Muscle of back (tissue), 13 donors: ENCODE measurements around the gene RD3L. TPM values are rescaled to one million over a fixed set of nuclear protein-coding genes. Genes with fewer than 3 reads are reported as not detected.

Experiments used
- DNase-seq, 3 donors: peaks; one replicate each; pipeline versions ENCODE4 v3.0.0 to v3.0.0-alpha.2; 2013
- long read RNA-seq, 9 donors: transcript quantifications; one replicate each; lab custom pipeline, GENCODE V29; 2026
- polyA plus RNA-seq, 10 donors: library from polyadenylated mRNA; unstranded; fragments of 120-200 nt; gene quantifications; one replicate each; pipeline ENCODE4 v1.2.1, GENCODE V29; 2013; ENCODE audit not compliant: insufficient read length in 10 of 10

RD3L gene
- polyA plus RNA-seq, result not detected
- long read RNA-seq, donor 1, result 0 reads
- long read RNA-seq, donor 2, result 0 reads
- long read RNA-seq, donor 3, result 0 reads
- long read RNA-seq, donor 4, result 0 reads
- long read RNA-seq, donor 5, result 0 reads
- long read RNA-seq, donor 6, result 0 reads
- long read RNA-seq, donor 7, result 0 reads
- long read RNA-seq, donor 8, result 0 reads
- long read RNA-seq, donor 9, result 0 reads

DNA sequence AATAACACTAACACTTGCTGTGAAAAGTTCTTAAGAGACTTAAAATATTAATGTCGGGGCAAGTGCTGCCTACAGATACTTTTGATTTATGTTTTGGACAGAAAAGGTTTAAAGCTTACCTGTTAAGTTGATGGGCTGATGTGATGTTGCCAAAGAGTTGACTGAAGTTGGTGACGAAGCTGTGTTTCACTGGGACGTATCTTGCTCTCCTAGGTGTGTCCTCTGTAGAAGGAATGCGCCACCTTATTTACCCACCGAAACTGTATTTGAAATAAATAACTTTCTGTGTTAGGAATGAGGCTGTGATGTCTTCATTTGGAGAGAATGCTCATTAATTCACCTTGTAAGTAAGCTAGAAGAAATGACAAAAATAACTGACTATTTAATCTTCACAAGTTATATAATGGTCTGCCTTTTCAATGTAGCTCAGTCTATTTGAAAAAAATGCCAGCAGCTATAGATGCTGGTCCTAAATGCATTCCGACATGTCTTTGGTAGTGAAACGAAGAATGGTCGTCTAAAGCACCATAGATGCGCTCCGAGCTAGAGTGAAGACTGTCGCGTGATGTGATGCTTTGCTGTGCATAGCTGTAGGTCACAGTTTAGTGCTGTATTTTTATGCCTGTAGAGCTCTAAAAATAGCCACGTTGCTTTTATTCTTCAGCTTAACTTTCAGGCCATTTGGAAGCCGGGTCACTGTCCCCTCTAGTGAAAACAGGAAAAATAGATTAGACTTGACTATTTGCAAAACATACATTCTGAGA is at the start of gene RD3L:
RD3L (minus strand) TSS at position 557 of the 764 bp plus-strand sequence. CDS start 834 bp downstream, outside the sequence.
- DNase-seq, result no peak

DNA sequence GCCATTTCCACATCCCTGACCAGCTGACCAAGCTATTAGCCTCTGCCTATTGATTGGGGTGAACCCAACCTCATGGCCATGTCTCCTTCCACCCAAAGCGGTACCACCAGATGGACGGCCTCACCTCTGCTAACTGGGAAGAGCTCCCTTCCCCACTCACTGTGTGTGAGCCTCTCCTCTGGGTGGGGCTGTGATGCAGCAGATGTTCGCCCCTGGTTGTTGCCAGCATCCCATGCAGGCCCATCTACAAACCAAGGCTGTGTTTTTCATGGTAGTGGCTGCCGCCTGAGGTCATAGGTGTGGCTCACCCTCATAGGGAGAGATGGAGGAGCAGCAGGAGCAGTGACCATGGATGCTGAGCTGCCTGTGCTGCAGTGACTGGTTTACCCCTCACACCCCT is 47.6 kb upstream of the RD3L start:
- no peak for DNase-seq

DNA sequence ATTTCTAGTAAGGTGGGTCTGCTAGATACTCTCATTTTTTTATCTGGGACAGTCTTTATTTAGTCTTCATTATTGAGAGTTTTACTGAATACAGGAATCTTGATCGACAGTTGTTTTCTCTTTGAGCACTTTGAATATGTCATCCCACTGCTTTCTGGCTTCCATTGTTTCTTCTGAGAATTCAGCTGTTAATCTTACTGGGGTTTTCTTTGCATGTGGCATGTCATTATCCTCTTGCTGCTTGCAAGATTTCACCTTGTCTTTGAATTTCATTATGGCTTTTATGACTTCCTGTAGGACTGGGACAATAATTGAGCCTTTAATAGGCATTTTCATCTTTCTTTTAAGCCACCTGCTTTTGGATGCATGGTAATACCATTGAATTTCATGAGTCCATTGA is 46.7 kb upstream of the RD3L start:
- DNase-seq, result no peak

DNA sequence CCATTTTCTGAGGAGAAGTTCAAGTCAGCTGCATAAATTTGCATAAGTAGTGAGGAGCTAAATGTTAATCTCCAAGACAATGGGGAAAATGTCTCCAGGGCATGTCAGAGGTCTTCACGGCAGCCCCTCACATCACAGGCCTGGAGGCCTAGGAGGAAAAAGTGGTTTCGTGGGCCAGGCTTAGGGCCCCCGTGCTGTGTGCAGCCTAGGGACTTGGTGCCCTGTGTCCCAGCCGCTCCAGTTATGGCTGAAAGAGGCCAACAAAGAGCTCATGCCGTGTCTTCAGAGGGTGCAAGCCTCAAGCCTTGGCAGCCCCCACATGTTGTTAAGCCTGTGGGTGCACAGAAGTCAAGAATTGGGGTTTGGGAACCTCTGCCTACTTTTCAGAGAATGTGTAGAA is 41.9 kb upstream of the RD3L start:
- DNase-seq, result no peak

DNA sequence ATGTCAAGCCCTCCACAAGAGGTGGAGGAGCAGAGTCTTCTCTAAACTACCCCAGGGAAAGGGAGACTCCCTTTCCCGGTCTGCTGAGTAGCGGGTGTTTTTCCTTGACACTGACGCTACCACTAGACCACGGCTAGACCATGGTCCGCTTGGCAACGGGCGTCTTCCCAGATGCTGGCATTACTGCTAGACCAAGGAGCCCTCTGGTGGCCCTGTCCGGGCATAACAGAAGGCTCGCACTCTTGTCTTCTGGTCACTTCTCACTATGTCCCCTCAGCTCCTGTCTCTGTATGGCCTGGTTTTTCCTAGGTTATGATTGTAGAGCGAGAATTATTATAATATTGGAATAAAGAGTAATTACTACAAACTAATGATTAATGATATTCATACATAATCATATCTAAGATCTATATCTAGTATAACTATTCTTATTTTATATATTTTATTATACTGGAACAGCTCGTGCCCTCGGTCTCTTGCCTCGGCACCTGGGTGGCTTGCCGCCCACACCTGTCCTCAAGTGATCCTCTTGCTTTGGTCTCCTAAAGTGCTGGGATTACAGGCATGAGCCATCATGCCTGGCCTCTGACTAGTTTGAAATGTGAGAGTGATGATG is 38.4 kb upstream of the RD3L start:
- DNase-seq, result peak in 2 of 3 donors; percentile 1 to 22

DNA sequence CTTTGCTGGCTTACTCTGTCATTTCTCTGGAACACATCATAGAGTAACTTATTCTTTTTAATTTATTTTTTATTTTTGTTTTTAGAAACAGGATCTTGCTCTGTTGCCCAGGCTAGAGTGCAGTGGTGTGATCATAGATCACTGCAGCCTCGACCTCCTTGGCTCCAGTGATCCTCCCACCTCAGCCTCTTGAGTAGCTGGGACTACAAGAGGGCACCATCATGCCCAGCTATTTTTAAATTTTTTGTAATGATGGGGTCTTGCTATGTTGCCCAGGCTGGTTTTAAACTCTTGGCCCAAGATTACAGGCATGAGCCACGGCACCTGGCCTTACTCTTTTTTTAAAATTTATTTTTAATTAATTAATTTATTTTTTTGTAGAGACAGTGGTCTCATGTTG is 32.2 kb upstream of the RD3L start:
- no peak for DNase-seq

DNA sequence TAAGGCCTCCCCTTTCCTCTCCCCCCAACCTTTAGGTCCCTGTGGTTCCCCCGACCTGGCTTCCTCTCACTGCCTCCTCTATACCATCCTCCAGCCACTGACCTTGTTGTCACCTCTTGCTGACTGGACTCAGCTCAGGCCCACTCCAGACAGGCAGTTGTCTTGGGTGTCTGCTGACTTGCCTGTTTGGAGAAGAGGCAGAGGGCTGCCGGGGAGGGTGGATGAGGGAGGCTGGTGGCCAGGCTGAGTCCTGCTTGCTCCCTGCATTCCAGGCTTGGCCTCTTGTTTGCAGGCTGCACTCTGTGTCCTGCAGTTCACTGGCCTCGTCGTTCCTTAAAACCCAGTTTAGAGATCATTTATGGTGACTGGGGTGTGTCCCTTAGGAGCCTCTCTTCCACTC is 31.0 kb upstream of the RD3L start:
- no peak for DNase-seq

DNA sequence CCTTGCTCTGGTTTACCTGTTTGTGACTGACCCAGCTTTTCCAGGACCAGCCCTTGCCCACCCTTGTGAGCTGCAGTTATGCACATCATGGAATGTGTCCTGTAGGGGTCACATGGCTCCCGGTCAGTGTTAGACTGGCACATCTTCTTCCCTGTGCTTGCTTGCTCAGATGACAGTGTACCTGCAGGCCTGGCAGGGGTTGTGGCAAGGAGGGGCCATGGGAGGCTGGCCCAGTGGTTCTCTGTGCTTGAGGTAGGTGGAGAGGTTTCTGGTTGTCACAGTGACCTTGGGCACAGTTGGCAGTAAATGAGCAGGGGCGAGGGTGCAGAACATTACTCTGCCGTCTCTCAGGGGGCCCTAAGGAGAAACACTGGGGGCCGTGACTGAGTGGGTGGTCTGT is 27.6 kb upstream of the RD3L start:
- DNase-seq, result no peak

DNA sequence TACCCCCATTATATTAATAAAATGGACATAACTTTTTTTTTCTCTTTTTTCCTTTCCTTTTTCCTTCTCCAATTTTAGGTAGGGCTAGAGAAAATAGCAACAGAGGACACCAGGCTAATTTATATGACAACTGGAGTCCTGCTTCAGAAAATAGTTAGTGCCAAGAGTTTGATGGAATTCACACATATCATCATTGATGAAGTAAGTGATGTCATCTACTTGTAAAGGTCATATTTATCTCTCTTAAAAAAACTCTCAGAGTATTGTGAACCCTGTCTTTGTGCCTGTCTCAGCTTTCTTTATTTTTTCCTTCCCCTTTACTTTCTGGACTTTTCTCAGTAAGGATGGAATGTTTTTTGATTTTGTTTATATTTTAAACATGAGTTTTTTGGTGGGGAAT is 24.3 kb upstream of the RD3L start:
- DNase-seq, result no peak

DNA sequence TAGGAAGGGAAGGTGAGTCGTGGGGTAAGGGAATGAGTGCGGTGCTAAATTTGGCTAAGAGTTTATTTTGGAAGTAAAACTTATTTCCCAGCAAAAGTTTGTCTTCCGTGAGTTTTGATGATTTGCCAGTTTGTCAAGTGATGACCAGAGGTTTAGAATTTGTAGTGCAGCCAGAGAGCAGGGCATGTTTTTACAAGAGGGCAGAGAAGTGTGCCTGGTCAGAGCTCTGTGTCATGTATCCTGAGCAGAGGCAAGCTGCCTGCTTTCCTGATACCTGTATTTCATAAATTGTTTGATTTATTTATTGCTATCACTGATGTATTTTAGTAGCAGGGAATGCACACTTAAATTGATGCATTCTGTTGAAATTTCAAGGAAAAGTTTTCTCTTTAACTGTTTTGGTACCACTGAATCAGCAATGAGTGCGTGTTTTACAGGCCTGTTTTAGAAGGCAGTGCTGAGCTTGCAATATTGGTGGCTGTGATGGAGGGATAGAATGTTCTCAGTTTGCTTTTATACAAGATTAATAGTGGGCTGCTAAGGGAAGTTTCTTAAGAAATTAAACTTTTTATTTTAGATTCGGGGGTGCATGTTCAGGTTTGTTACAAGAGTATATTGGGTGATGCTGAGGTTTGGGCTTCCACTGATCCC is 19.7 kb upstream of the RD3L start:
- DNase-seq, result no peak

DNA sequence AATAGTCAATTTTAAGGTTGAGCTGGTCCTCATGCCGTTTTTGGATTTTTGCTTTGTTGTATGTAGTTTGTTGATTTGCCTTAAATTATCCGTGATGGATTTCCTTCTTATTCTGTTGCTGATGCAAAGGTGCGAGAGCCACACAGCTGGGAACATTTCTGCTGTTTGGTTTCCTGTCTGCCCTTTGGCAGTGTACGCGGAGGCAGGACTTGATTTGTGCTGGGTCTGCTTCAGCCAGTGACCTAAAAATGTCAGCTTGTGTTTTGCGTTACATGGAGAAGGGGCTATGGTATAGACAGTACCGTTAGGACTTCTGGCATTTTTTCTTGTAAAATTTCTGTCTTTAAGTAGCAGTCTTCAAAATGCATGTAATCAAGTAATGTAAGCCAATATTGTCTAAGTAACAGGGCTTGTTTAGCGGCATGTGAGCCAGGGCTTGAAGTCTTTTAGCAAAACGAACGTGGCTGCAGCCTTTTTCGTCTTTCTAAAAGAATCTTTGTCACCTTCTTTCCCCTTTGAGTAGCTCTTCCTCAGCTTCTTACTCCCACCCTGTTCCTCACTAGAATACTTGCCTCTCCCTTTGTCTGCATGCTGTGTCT is 18.2 kb upstream of the RD3L start:
- no peak for DNase-seq

DNA sequence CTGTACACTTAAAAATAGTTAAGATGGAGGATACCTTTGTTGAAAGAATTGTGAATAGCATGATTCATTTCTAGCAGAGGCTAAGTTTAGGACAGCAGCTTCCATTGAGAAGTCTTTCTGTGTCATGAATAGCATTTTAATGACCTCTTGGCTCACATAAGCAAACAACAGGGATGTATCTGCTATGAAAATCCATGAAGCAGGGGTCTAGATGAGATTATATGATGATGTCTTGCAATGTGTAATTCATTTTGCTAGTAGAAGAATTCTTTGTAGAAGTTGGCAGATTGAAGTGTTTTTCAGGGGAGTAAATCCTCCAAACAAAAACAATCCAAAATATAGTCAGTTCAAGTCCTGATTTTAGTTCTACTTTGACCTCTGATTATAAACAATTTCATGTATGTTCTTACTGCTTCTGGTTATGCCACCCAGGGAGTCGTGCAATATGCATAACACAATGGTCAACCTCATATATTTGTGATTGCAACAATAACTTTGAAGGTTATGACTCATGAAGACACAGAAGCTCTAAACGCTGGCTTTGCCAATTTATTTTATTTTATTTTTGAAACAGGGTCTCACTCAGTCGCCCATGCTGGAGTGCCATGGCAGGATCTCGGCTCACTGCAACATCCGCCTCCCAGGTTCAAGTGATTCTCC is 6.9 kb upstream of the RD3L start:
- DNase-seq, result no peak

DNA sequence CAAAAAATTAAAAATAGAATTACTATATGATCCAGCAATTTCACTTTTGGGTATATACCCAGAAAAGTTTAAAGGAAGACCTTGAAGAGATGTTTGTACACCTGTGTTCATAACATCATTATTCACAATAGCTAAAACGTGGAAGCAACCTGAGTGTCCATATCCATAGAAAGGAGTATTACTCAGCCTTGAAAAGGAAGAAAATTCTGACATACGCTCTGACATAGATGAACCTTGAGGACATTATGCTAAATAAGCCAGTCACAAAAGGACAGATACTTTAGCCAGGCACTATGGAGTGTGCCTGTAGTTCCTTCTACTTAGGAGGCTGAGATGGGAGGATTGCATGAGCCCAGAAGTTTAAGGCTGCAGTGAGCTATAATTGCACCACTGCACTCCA is 6.1 kb upstream of the RD3L start:
- no peak for DNase-seq

DNA sequence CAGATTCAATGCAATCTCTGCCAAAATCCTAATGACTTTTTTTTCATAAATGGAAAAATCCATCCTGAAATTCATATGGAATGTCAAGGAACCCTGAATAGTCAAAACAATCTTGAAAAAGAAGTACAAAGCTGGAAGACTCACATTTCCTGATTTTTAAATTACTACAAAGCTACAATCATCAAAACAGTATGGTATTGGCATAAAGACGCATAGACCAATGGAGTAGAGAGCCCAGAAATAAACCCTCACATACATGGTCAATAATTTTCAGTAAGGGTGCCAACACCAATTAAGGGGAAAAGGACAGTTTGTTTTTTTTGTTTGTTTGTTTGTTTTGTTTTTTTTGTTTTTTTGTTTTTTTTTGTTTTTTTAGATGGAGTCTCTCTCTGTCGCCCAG is 4.6 kb upstream of the RD3L start:
- no peak for DNase-seq

DNA sequence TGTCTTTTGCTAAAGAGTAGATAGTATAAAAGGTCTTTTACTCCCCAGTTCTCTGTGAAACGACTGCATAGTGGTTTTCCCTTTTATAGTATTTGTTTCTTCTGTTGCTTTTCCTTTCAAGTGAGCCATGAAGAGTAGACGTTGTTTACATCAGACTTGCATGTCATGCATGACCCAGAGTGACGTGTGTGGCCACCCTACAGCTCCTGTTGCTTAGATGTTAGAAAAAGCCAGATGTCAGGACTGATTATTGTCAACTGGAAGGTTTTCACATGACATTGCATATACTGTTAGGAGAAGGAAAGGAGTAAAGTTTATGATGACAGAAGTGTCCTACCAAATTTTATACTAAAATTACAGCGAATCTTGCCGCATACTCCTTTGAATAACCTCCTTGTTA is 1.3 kb upstream of the RD3L start:
- no peak for DNase-seq

DNA sequence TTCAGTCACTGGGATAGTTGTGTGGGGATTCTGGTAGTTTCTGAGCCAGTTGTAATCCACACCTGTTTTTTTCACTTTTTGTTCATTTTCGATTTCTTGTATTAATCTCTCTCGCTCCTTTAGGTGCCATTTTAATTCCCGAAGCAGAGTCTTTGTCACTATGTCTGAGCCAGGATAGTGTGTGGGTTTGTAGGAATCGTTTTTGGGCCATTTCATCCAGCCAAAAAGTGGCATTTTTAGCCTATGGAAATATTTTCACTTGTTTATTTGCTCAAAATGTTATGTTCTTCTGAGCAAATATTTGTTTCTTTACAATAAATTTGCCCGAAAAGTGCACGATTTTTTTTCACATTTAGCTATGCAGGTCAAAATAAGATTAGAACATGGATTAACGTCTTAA is 867 bp downstream of the RD3L start:
- DNase-seq, result no peak

DNA sequence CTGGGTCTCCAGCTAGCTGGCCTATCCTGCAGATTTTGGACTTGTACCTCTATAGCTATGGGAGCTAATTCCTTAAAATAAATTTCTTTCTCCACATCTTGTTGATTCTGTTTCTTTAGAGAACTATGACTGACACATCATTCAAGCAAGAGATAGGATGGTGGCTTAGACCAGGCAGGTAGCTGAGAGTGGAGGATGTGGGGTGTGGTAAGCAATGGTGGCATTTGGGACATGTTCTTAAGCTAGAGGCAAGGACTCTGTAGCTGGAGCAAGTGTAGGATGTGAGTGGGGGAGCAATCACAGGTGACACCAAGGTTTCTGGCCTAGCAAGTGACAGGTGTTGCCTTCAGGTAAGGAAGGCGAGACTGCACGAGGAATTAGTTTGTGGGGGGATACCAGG is 7.2 kb downstream of the RD3L start:
- DNase-seq, result no peak

DNA sequence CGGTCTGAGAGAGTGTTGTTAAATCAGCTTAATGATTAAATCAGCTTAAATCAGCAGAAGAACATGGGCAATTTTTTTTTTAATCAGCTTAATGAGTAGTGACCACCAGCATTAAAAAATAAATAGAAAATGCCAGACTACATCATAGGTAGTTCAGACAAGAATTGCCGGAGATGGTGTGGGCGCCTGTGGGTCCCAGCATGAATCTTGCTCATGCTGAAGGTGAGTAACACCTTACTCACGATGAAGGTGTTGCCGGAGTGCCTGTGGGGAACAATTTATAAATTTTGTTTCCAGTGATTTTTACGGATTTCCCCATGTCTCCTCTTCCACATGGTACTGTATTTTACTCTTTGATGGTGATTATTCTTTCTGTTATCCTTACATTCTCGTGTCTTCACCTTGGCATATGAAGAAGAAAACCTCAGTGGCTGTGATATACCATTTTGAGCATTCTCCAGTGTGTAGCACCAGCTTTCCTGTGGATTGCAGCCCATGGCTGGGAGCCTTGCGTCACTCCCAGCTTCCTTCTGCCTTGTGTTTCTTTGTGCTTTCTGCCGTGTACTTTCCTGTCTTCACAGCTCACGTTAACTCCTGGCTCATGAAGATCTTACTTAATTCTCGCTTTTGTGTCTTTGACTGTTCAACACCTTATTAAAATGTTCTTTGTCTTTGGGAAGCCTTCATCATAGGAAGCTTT is 9.4 kb downstream of the RD3L start:
- DNase-seq, result no peak

DNA sequence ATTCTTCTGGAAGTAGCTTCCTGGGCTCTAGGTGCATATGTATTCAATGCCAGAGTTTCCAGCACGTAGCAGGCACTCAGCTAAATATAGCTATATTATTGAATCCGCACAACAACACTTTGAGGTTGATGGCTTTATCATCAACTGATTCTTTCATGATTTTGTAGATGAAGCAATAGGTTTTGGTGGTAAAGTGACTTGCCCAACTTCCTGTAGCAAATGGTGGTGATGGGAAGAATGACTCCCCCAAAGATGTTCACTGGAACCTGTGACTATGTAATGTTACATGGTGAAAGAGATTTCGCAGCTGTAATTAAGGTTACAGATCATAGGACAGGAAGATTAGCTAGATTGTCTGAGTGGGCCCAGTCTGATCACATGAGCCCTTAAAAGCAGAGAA is 10.9 kb downstream of the RD3L start:
- no peak for DNase-seq

DNA sequence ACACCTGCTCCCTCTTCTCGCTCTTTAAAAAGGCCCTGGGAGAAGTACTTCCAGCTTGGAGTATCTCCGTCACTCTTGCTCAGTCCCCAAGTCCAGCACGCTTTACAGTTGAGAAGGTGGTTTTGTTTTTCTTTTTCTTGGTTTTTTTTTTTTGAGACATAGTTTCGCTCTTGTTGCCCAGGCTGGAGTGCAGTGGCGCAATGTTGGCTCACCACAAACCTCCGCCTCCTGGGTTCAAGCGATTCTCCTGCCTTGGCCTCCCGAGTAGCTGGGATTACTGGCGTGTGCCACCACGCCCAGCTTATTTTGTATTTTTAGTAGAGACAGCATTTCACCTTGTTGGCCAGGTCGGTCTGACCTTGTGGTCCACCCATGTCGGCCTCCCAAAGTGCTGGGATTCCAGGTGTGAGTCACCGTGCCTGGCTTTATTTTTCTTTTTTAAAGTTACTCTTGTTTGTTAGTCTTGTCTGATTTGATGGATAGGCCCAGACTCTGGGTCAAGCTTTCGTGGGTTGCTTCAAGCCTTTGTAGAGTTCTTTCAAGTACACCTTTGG is 12.2 kb downstream of the RD3L start:
- no peak for DNase-seq
